Measurements from ENCODE around the gene NLRP6.
"Not testable (repeated sequence)": the region's sequence is repeated elsewhere in the genome, so short reads cannot be mapped to it uniquely, and the experiment has no call there.

Gene NLRP6

DNA sequence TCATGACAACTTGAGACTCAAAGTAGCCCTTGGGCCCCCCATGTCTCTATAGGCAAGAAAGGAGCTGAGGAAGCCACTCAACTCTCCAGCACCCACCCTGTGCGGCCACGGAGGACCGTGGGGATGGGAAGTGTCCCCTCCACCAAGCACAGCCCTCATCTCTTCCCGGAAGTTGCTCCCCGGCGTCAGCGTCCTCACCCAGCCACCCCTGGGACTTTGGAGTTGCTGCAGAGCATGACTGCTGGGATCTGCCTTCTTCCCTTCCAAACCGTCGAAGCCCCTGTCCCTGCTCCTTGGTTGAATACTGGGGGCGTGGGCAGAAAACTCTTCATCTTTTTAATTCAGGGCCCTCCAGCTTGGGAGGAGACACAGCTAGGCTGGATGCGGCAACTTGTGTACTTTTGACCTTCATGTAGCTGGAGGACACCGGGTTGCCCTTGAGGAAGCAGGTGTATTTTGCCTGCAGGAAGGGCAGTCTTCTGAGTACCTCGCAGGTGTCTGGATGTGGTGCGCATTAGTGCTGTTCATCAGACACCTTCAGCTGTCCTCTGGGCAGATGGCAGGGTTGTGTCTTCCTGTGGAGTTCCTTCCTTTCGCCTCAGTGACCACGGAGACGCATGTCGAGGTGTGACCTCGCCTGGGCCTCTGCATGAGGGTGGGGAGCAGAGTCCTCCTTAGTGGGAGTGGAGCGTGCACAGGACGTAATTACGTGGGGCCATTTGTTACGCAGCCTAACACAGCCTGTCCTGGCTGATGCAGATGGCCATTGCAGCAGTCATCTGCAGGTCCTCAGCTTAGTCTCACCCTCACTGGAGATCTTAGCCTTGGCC, 54.7 kb downstream of the NLRP6 start:
- in situ Hi-C loops (cut with MboI; ENCODE audit: low pct_unique_long_range_greater_than_20kb, low sequenced_read_pairs), result no loop called here

DNA sequence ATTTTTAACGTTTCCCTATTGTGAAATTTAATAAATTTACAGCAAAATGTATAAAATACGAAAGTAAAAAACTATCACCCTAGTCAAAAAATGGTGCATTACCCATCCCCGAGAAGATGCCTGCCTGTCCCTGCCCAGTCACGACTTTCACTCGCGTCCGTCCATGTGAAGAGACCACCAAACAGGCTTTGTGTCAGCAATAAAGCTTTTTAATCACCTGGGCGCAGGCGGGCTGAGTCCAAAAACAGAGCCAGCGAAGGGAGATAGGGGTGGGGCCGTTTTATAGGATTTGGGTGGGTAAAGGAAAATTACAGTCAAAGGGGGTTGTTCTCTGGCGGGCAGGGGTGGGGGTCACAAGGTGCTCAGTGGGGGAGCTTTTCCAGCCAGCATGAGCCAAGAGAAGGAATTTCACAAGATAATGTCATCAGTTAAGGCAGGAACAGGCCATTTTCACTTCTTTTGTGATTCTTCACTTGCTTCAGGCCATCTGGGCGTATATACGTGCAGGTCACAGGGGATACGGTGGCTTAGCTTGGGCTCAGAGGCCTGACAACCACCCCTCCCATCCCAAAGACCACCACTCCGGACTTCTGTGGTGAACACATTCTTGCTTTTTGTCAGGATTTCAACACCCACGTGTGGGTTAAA, 55.5 kb downstream of the NLRP6 start:
- in situ Hi-C loops (cut with MboI; ENCODE audit: low pct_unique_long_range_greater_than_20kb, low sequenced_read_pairs); DNase-seq: not testable (repeated sequence)

More for the DNA sequence above, 54.7 kb downstream of the NLRP6 start:
- DNase-seq, result no peak

DNA sequence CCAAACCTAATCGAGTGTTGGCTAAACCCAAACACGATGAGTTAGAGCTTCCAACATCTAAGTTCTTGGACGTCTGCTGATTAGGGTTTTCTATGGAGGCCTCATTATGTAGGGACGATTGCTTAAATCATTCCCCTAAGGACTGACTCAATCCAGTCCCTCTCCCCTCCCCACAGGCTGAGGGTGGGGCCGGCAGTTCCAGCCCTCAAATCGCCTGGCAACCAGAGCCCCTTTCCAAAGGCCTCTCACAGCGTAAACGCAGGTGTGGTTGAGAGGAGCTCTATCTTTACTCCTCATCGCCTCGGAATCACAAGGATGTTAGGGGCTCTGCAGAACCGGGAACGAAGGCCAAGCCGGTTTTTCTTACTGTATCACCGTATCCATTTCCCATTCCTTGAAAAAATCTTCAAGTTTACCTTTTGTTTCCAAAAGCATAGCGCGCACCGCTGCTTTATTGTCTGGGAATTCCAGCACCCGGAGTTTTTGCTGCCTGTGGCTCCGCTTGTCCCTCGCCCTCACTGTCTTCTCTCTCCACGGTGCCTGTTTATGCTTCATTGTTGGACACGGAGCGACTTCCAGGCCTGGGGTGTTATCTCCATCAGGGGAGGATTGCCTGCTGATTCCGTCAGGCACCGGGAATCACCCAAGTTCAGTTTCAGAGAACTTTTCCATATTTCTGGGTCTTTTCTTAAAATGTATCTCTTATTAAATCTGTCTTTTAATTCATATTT, 56.2 kb downstream of the NLRP6 start:
- in situ Hi-C loops (cut with MboI; ENCODE audit: low pct_unique_long_range_greater_than_20kb, low sequenced_read_pairs), result no loop called here
- DNase-seq, result no peak

Data from KBM-7 (cell line).